HepG2 (cell line): ENCODE measurements around the gene DLX1. TPM values are rescaled to one million over a fixed set of nuclear protein-coding genes. Genes with fewer than 3 reads are reported as not detected.

ENCODE experiments used
- AGO2 ChIP-seq: fragments of 200-400 bp; formaldehyde crosslinking; optimal IDR thresholded peaks from 2 replicates; pipeline ENCODE3; 2017; ENCODE audit warnings: mild to moderate bottlenecking, low read depth, low read length, moderate library complexity
- BATF2 ChIP-seq: sonication (generic); formaldehyde crosslinking; IDR thresholded peaks from 2 replicates; pipeline ENCODE4 v1.8.0; 2022; ENCODE audit warnings: mild to moderate bottlenecking, missing genetic modification reagents, moderate library complexity
- BCLAF1 ChIP-seq: fragments of 450-650 bp; IDR thresholded peaks from 2 replicates; pipeline ENCODE4 v1.6.1; 2017; ENCODE audit warnings: mild to moderate bottlenecking
- EZH2 ChIP-seq: conservative IDR thresholded peaks from 2 replicates; pipeline ENCODE4 v1.6.1; 2012; ENCODE audit warnings: mild to moderate bottlenecking, low read depth, low read length, moderate library complexity
- FOXP4 ChIP-seq: sonication (generic); formaldehyde crosslinking; IDR thresholded peaks from 2 replicates; pipeline ENCODE4 v1.4.0; 2020; ENCODE audit warnings: missing genetic modification reagents
- MLXIP ChIP-seq: sonication (generic); formaldehyde crosslinking; IDR thresholded peaks from 2 replicates; pipeline ENCODE4 v1.9.0; 2021; ENCODE audit warnings: missing genetic modification reagents, borderline replicate concordance
- NR2F1 ChIP-seq, 2 experiments: fragments of 450-650 bp in 1 of 2; formaldehyde crosslinking in 1 of 2; IDR thresholded peaks; 2 replicates each; pipeline versions ENCODE4 v1.5.0 to v1.6.1; 2016 to 2020; ENCODE audit warnings: mild to moderate bottlenecking in 1 of 2, missing compliant biosample characterization in 1 of 2, missing genetic modification reagents in 1 of 2, moderate library complexity in 1 of 2
- NRL ChIP-seq: sonication (generic); formaldehyde crosslinking; IDR thresholded peaks from 2 replicates; pipeline ENCODE4 v1.5.0; 2020; ENCODE audit warnings: missing genetic modification reagents, mild to moderate bottlenecking, moderate library complexity, borderline replicate concordance
- RBAK ChIP-seq: sonication (generic); formaldehyde crosslinking; IDR thresholded peaks from 2 replicates; pipeline ENCODE4 v1.5.1; 2020; ENCODE audit warnings: mild to moderate bottlenecking, missing genetic modification reagents
- SNAPC5 ChIP-seq: sonication (generic); formaldehyde crosslinking; IDR thresholded peaks from 2 replicates; pipeline ENCODE4 v1.8.1; 2023; ENCODE audit warnings: mild to moderate bottlenecking, missing genetic modification reagents, borderline replicate concordance
- SNRNP70 ChIP-seq: fragments of 200-400 bp; formaldehyde crosslinking; IDR thresholded peaks from 2 replicates; pipeline ENCODE4 v1.6.1; 2017; ENCODE audit warnings: mild to moderate bottlenecking, low read depth, low read length, moderate library complexity
- YEATS4 ChIP-seq: sonication (generic); formaldehyde crosslinking; IDR thresholded peaks from 2 replicates; pipeline ENCODE4 v1.4.0; 2020; ENCODE audit warnings: missing genetic modification reagents, borderline replicate concordance
- ZFP62 ChIP-seq: sonication (generic); formaldehyde crosslinking; IDR thresholded peaks from 2 replicates; pipeline ENCODE4 v1.4.0; 2020; ENCODE audit warnings: missing genetic modification reagents
- ZIK1 ChIP-seq: sonication (generic); formaldehyde crosslinking; IDR thresholded peaks from 2 replicates; pipeline ENCODE4 v1.5.0; 2020; ENCODE audit warnings: mild to moderate bottlenecking, low read depth, missing genetic modification reagents, borderline replicate concordance
- ZNF143 ChIP-seq: sonication (generic); formaldehyde crosslinking; IDR thresholded peaks from 2 replicates; pipeline ENCODE4 v1.4.0; 2020; ENCODE audit warnings: missing genetic modification reagents
- ZNF20 ChIP-seq: sonication (generic); formaldehyde crosslinking; IDR thresholded peaks from 2 replicates; pipeline ENCODE4 v1.4.0; 2020; ENCODE audit warnings: mild to moderate bottlenecking, moderate library complexity, missing genetic modification reagents
- ZNF264 ChIP-seq: sonication (generic); formaldehyde crosslinking; IDR thresholded peaks from 2 replicates; pipeline ENCODE4 v1.4.0; 2020; ENCODE audit warnings: missing genetic modification reagents
- ZNF775 ChIP-seq: sonication (generic); formaldehyde crosslinking; IDR thresholded peaks from 2 replicates; pipeline ENCODE4 v1.4.0; 2020; ENCODE audit warnings: missing genetic modification reagents, mild to moderate bottlenecking, moderate library complexity, borderline replicate concordance
- ZNF780A ChIP-seq: sonication (generic); formaldehyde crosslinking; IDR thresholded peaks from 2 replicates; pipeline ENCODE4 v1.8.0; 2022; ENCODE audit warnings: mild to moderate bottlenecking, missing genetic modification reagents, moderate library complexity
- polyA plus RNA-seq, 8 experiments: library from polyadenylated mRNA; depleted of rRNA in 3 of 8; stranded (reverse) in 7 of 8; unstranded in 1 of 8; fragments of >200 nt; fragmentation: Illumina TruSeq in 4 of 8; extraction: Trizol in 4 of 8; gene quantifications; 2 replicates each; pipeline versions ENCODE4 v1.2.1 to v1.2.3, GENCODE V29; 2011 to 2016; ENCODE audit warnings: low read depth in 4 of 8, missing spikeins in 1 of 8, mixed read lengths in 1 of 8; ENCODE audit not compliant: insufficient read depth in 1 of 8
- total RNA-seq, 5 experiments: library from RNA; depleted of rRNA; stranded (reverse); fragments of >200 nt; fragmentation: Illumina TruSeq; extraction: Trizol; gene quantifications; 2 replicates each; pipeline ENCODE4 v1.2.3, GENCODE V29; 2016; ENCODE audit warnings: low read depth in 1 of 5

DLX1 gene
- total and polyA plus RNA-seq, 2 of the 13 experiments (the other 11 are each of a cell fraction or from before 2014, with no cell fraction given) = 0.18 to 0.86 TPM

GRCh38 chr2:172095905-172096625 is 10.8 kb downstream of the DLX1 start (continued):
- TF ChIP-seq BCLAF1 (no peak), SNRNP70 (no peak), BATF2 (no peak), ZIK1 (CRISPR knock-in tag) (no peak), SNAPC5 (CRISPR knock-in tag) (no peak), ZNF775 (CRISPR knock-in tag) (no peak), NRL (CRISPR knock-in tag) (no peak), MLXIP (no peak), ZNF264 (CRISPR knock-in tag) (no peak), FOXP4 (CRISPR knock-in tag) (no peak), ZFP62 (CRISPR knock-in tag) (no peak), AGO2 (no peak), YEATS4 (CRISPR knock-in tag) (0 out of 2 replicates have a peak, but pooled peaks have one; percentile 19), NR2F1 (CRISPR knock-in tag; IDR thresholded peaks at IDR 0.05) (no peak), ZNF143 (CRISPR knock-in tag) (0 out of 2 replicates have a peak, but pooled peaks have one; percentile 17), EZH2 (peak; percentile 75; the same call in 1 of the 2 replicates), ZNF20 (no peak), ZNF780A (CRISPR knock-in tag) (no peak), RBAK (CRISPR knock-in tag) (no peak)
